Thyroid gland (tissue), 4 donors: ENCODE measurements around the gene ACAP3.

ENCODE experiments used
- POLR2A ChIP-seq, 2 donors: fragments of 450-650 bp; IDR thresholded peaks; one replicate each; pipeline ENCODE4 v1.6.1; 2017; ENCODE audit warnings: antibody characterized with exemption in 2 of 2, mild to moderate bottlenecking in 2 of 2, moderate library complexity in 1 of 2
- TF ChIP-seq, protein P1 (sequence below), 6 experiments: fragments of 200-600 bp in 3 of 6; fragments of 450-650 bp in 3 of 6; sonication (generic) in 3 of 6; IDR thresholded peaks; one replicate each; pipeline ENCODE4 v1.5.1; 2016 to 2019; ENCODE audit warnings: antibody characterized with exemption in 6 of 6, mild to moderate bottlenecking in 2 of 6, inconsistent platforms in 1 of 6, moderate library complexity in 1 of 6

DNA sequence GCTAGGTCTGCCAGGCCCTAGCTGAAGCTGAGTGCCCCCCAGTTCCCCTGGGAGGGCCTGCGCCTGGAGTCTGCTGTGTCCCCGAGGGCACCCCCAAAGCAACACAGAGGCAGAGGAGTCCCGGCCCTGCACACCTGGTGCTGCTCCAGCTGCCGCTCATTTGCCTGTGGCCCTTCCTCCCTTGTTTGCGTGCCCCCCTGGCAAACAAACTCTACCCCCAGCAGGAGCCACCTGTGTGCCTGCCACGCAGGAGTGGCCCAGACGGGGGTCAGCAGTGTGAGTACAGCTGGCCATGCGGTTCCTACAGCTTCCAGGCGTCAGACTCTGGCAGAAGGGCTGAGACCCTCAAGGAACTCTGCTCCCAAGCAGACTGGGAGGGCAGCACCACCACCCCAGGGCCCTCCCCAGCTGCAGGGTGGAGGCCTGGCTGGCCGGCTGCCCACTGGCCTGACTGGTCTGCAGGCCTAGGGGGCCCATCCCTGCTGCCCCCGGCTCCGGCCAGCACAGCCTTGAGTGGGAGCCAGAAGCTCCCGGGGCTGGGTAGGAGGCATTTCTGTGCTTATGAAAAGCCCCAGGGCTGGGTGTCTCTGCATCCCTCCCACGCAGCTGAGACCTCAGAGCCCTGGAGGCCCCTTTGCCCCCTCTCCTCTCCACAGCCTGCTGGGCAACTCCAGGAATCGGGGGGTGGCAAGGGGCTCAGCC lies 22.8 kb upstream of the ACAP3 start:
- TF ChIP-seq POLR2A (IDR thresholded peaks at IDR 0.05): no peak
- TF ChIP-seq, protein P1, sequence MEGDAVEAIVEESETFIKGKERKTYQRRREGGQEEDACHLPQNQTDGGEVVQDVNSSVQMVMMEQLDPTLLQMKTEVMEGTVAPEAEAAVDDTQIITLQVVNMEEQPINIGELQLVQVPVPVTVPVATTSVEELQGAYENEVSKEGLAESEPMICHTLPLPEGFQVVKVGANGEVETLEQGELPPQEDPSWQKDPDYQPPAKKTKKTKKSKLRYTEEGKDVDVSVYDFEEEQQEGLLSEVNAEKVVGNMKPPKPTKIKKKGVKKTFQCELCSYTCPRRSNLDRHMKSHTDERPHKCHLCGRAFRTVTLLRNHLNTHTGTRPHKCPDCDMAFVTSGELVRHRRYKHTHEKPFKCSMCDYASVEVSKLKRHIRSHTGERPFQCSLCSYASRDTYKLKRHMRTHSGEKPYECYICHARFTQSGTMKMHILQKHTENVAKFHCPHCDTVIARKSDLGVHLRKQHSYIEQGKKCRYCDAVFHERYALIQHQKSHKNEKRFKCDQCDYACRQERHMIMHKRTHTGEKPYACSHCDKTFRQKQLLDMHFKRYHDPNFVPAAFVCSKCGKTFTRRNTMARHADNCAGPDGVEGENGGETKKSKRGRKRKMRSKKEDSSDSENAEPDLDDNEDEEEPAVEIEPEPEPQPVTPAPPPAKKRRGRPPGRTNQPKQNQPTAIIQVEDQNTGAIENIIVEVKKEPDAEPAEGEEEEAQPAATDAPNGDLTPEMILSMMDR (IDR thresholded peaks at IDR 0.05): no peak
